Melanocyte of skin (primary cell): ENCODE measurements around the gene PLAC9. TPM values are rescaled to one million over a fixed set of nuclear protein-coding genes. Genes with fewer than 3 reads are reported as not detected.

ENCODE experiments used
- total RNA-seq, 2 donors: library from RNA; depleted of rRNA; stranded (reverse); fragments of >200 nt; gene quantifications; 2 replicates each; pipeline ENCODE4 v1.2.3, GENCODE V29; 2012

The PLAC9 gene
- 1 to 10 TPM in 1 of 2 donors, under 1 TPM in 1; 0.67 to 1.4 TPM for total RNA-seq

GRCh38 chr10:80132299-80133139 is at the start of gene PLAC9:
PLAC9 (plus strand) TSS chr10:80132730; CDS start chr10:80132763, 33 bp downstream.

Other genes starting within 250 kb of the PLAC9 start
- gene SFTPD, start 183.6 kb upstream of the PLAC9 start, total RNA-seq, result not detected
- gene TMEM254, start 54.1 kb upstream of the PLAC9 start, total RNA-seq, result 1 to 10 TPM; 8.7 to 9.6 TPM
- 10 to 100 TPM; 51.6 to 67.1 TPM for gene ANXA11, start 72.8 kb downstream of the PLAC9 start, total RNA-seq
- gene MAT1A, start 156.9 kb downstream of the PLAC9 start, total RNA-seq, result 1 to 10 TPM in 1 of 2 donors, under 1 TPM in 1; 0.33 to 1.4 TPM
- gene DYDC1, start 224.0 kb downstream of the PLAC9 start, total RNA-seq, result not detected
- gene DYDC2, start 224.1 kb downstream of the PLAC9 start, total RNA-seq, result not detected